Measurements from ENCODE around the gene USP40.

Gene USP40

DNA sequence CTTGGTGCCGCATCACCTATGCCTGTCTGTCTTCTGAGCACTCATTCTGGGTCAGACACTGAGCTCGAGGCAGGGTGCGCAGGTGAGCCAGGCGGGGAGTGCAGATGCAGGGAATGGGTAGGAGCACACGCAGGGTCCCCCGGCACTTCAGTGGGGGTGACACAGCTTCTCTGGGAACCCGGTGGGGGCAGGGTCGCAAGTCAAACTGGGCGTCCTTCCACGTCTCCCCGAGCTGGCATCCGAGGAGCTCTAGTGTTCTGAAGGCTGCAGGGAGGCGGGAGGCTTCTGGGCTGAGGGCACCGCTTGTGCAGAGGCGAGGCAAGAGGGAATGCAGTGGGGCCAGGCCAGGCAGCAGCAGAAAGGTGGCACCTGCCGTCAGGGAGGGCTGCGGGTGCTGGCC lies 126.3 kb downstream of the USP40 start:
- Histone ChIP-seq H3K9ac (ENCODE audit: low read length) (no peak overlapping the region), H4K8ac (ENCODE audit: low read depth, low read length) (no peak overlapping the region), H4K5ac (ENCODE audit: low read length) (no peak overlapping the region), H2AK5ac (ENCODE audit: low read length) (no peak overlapping the region), H3K27ac (ENCODE audit: low read depth, low read length) (no peak overlapping the region), H3K79me2 (ENCODE audit: control insufficient read depth, insufficient read depth, low read length) (no peaks in the 10 kb centered on the region), H3K4me1 (ENCODE audit: control insufficient read depth, low read depth, low read length) (no peaks in the 10 kb centered on the region), H3K79me1 (ENCODE audit: low read length) (no peaks in the 10 kb centered on the region), H3K36me3 (ENCODE audit: control insufficient read depth, insufficient read depth, low read length) (no peaks in the 10 kb centered on the region), H3K56ac (ENCODE audit: low read length) (no peak overlapping the region), H2BK120ac (ENCODE audit: low read depth, low read length) (no peak overlapping the region), H3K18ac (ENCODE audit: low read length) (no peak overlapping the region), H3K4me3 (ENCODE audit: low read length) (no peak overlapping the region), H3K4me2 (ENCODE audit: low read length) (no peak overlapping the region), H3K23ac (ENCODE audit: low read length) (no peak overlapping the region), H2BK15ac (replicated peaks; ENCODE audit: low read depth) (no peak overlapping the region), H3K27me3 (ENCODE audit: insufficient read depth, low read length, poor library complexity) (no peaks in the 10 kb centered on the region), H2BK5ac (ENCODE audit: low read length) (no peak overlapping the region), H3K4ac (ENCODE audit: low read depth, low read length) (no peak overlapping the region)
- no CpG with 5 or more reads among the region's 17 CpGs for WGBS (ENCODE audit: extremely low coverage, insufficient coverage, low lambda C conversion rate)
- no peak for DNase-seq

DNA sequence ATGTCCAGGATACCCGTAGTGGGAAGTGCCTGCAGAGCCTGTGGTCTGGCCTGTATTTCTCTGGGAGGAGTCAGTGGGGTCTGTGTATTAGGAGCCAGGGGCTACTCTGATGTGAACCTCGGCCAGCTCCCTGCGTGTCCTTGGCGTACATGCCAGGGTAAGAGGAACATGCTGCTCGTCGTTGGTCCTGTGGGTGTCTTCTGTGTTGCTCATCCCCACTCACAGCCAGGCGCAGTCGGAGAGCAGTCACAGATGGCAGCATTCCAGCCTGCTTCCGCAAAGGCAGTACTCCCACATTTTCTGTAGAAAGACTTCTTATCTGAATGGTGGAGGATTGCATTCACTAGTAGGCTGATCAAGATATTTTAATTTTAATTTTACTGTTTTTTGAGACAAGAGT lies 127.4 kb downstream of the USP40 start:
- Histone ChIP-seq H3K56ac (ENCODE audit: low read length) (no peak overlapping the region), H3K79me2 (ENCODE audit: control insufficient read depth, insufficient read depth, low read length) (no peaks in the 10 kb centered on the region), H4K5ac (ENCODE audit: low read length) (no peak overlapping the region), H3K23ac (ENCODE audit: low read length) (no peak overlapping the region), H2BK5ac (ENCODE audit: low read length) (no peak overlapping the region), H3K27me3 (ENCODE audit: insufficient read depth, low read length, poor library complexity) (no peaks in the 10 kb centered on the region), H3K9ac (ENCODE audit: low read length) (no peak overlapping the region), H4K8ac (ENCODE audit: low read depth, low read length) (no peak overlapping the region), H2BK15ac (replicated peaks; ENCODE audit: low read depth) (no peak overlapping the region), H3K18ac (ENCODE audit: low read length) (no peak overlapping the region), H3K4me3 (ENCODE audit: low read length) (no peak overlapping the region), H3K4me1 (ENCODE audit: control insufficient read depth, low read depth, low read length) (no peaks in the 10 kb centered on the region), H3K27ac (ENCODE audit: low read depth, low read length) (no peak overlapping the region), H2AK5ac (ENCODE audit: low read length) (no peak overlapping the region), H3K4ac (ENCODE audit: low read depth, low read length) (no peak overlapping the region), H2BK120ac (ENCODE audit: low read depth, low read length) (no peak overlapping the region), H3K79me1 (ENCODE audit: low read length) (no peaks in the 10 kb centered on the region), H3K36me3 (ENCODE audit: control insufficient read depth, insufficient read depth, low read length) (no peaks in the 10 kb centered on the region), H3K4me2 (ENCODE audit: low read length) (no peak overlapping the region)
- no CpG with 5 or more reads among the region's 9 CpGs for WGBS (ENCODE audit: extremely low coverage, insufficient coverage, low lambda C conversion rate)
- DNase-seq = no peak

DNA sequence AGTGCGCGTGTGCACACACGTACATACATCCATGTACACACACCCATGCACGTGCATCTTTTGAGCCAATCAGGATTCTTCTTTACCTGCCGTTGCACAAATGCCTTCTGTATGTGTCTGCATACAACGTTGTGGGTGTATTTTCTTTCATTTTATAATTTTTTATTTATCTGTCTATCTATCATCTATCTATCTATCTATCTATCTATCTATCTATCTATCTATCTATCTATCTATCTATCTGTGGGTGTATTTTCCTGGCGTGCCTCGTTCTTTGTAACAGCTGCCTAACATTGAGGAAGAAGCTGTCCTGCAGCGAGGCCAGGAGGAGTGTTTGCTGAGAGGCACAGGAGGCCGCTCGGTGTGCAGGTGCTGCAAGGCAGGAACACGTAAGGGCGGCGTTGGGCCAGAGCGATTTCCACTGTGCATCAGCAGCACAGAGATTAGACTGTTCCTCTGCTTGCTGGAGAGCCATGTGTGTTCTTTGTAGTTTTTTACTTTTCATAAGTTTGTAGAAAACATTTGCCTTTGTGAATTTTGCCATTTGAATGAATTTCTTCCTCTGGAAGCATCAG lies 127.9 kb downstream of the USP40 start:
- Histone ChIP-seq H3K18ac (ENCODE audit: low read length) (no peak overlapping the region), H3K4me1 (ENCODE audit: control insufficient read depth, low read depth, low read length) (no peaks in the 10 kb centered on the region), H3K36me3 (ENCODE audit: control insufficient read depth, insufficient read depth, low read length) (no peaks in the 10 kb centered on the region), H3K9ac (ENCODE audit: low read length) (no peak overlapping the region), H3K27ac (ENCODE audit: low read depth, low read length) (no peak overlapping the region), H2BK120ac (ENCODE audit: low read depth, low read length) (no peak overlapping the region), H2BK15ac (replicated peaks; ENCODE audit: low read depth) (no peak overlapping the region), H3K27me3 (ENCODE audit: insufficient read depth, low read length, poor library complexity) (no peaks in the 10 kb centered on the region), H3K79me1 (ENCODE audit: low read length) (no peaks in the 10 kb centered on the region), H3K4ac (ENCODE audit: low read depth, low read length) (no peak overlapping the region), H3K56ac (ENCODE audit: low read length) (no peak overlapping the region), H3K4me3 (ENCODE audit: low read length) (no peak overlapping the region), H3K23ac (ENCODE audit: low read length) (no peak overlapping the region), H3K4me2 (ENCODE audit: low read length) (no peak overlapping the region), H2AK5ac (ENCODE audit: low read length) (no peak overlapping the region), H4K5ac (ENCODE audit: low read length) (no peak overlapping the region), H2BK5ac (ENCODE audit: low read length) (no peak overlapping the region), H4K8ac (ENCODE audit: low read depth, low read length) (no peak overlapping the region), H3K79me2 (ENCODE audit: control insufficient read depth, insufficient read depth, low read length) (no peaks in the 10 kb centered on the region)
- DNase-seq = no peak
- WGBS (ENCODE audit: extremely low coverage, insufficient coverage, low lambda C conversion rate) = no CpG with 5 or more reads among the region's 15 CpGs

DNA sequence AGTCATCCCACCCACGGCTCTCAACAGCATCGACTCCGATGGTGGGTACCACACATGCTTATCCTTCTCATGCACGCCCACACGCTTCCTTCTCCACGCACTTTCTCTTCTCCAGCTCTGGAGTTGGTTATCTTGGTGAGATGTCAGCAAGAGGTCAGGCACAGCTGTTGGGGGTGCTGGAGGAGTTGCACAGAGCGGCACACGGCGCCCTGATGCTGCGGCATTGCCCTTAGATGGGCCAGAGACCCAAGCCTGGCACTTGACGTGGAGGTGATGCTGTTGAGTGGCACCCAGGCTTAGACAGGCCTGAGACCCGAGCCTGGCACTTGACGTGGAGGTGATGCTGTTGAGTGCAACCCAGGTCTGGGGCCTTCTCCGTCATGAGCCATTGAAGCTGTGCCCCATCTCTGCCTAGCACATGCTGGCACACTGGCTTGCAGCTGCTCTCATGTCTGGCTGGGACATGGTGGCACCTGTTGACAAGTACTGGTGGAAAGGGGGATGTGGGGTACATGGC lies 129.1 kb downstream of the USP40 start:
- H3K79me2 ChIP-seq (ENCODE audit: control insufficient read depth, insufficient read depth, low read length) = no peaks in the 10 kb centered on the region
- no peak overlapping the region for H4K8ac ChIP-seq (ENCODE audit: low read depth, low read length)
- no CpG with 5 or more reads among the region's 14 CpGs for WGBS (ENCODE audit: extremely low coverage, insufficient coverage, low lambda C conversion rate)
- H2BK15ac ChIP-seq (replicated peaks; ENCODE audit: low read depth) = no peak overlapping the region
- no peaks in the 10 kb centered on the region for H3K4me1 ChIP-seq (ENCODE audit: control insufficient read depth, low read depth, low read length)
- no peak overlapping the region for H3K27ac ChIP-seq (ENCODE audit: low read depth, low read length)
- H3K4me2 ChIP-seq (ENCODE audit: low read length) = no peak overlapping the region
- no peaks in the 10 kb centered on the region for H3K27me3 ChIP-seq (ENCODE audit: insufficient read depth, low read length, poor library complexity)
- no peak overlapping the region for H4K5ac ChIP-seq (ENCODE audit: low read length)
- no peak overlapping the region for H2AK5ac ChIP-seq (ENCODE audit: low read length)
- H3K4me3 ChIP-seq (ENCODE audit: low read length) = no peak overlapping the region
- H3K56ac ChIP-seq (ENCODE audit: low read length) = no peak overlapping the region
- H2BK5ac ChIP-seq (ENCODE audit: low read length) = no peak overlapping the region
- H3K18ac ChIP-seq (ENCODE audit: low read length) = no peak overlapping the region
- H3K36me3 ChIP-seq (ENCODE audit: control insufficient read depth, insufficient read depth, low read length) = no peaks in the 10 kb centered on the region
- no peak overlapping the region for H3K4ac ChIP-seq (ENCODE audit: low read depth, low read length)
- H3K9ac ChIP-seq (ENCODE audit: low read length) = no peak overlapping the region
- no peaks in the 10 kb centered on the region for H3K79me1 ChIP-seq (ENCODE audit: low read length)
- no peak for DNase-seq
- no peak overlapping the region for H2BK120ac ChIP-seq (ENCODE audit: low read depth, low read length)
- H3K23ac ChIP-seq (ENCODE audit: low read length) = no peak overlapping the region

DNA sequence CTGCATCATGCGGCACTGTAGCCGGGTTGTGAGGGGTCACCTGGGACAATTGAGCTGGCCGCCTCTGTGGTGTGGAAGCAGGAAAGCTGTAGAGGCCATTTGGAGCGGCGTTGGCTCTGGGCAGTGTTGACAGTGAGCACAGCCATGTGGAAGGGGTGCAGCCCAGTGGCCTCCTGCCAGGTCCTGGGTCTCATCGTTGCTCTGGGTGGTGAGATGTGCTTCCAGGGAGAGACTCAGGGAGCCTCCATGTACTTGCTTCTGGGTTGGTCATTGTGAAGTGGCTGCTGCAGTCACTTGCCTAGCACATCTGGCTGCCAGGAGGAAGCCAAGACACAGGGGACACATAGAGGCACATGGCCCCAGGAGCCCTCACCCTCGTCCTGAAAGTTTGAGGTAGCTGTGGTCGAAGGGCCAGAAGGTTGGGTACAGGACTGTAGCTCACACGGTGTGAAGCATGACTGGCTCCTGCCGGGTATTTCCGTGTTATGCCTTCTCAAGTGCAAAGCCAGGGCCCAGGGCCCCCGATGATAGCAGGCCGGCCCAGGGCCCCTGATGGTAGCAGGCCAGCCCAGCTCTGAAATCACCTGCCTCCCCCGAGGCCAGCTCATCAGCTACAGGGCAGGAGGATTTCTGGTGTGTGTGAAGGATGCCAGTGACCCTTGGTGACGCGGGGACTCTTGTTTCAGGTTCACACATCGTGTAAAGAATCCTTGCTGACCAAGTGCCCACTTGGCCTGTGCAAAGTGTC lies 129.7 kb downstream of the USP40 start:
- H2BK15ac ChIP-seq (replicated peaks; ENCODE audit: low read depth) = no peak overlapping the region
- no peaks in the 10 kb centered on the region for H3K79me1 ChIP-seq (ENCODE audit: low read length)
- H2AK5ac ChIP-seq (ENCODE audit: low read length) = no peak overlapping the region
- H2BK5ac ChIP-seq (ENCODE audit: low read length) = no peak overlapping the region
- DNase-seq = no peak
- no peaks in the 10 kb centered on the region for H3K27me3 ChIP-seq (ENCODE audit: insufficient read depth, low read length, poor library complexity)
- H3K27ac ChIP-seq (ENCODE audit: low read depth, low read length) = no peak overlapping the region
- H2BK120ac ChIP-seq (ENCODE audit: low read depth, low read length) = no peak overlapping the region
- H3K4ac ChIP-seq (ENCODE audit: low read depth, low read length) = no peak overlapping the region
- no peaks in the 10 kb centered on the region for H3K36me3 ChIP-seq (ENCODE audit: control insufficient read depth, insufficient read depth, low read length)
- H4K8ac ChIP-seq (ENCODE audit: low read depth, low read length) = no peak overlapping the region
- no peak overlapping the region for H3K9ac ChIP-seq (ENCODE audit: low read length)
- no CpG with 5 or more reads among the region's 17 CpGs for WGBS (ENCODE audit: extremely low coverage, insufficient coverage, low lambda C conversion rate)
- no peak overlapping the region for H3K18ac ChIP-seq (ENCODE audit: low read length)
- no peak overlapping the region for H3K56ac ChIP-seq (ENCODE audit: low read length)
- H4K5ac ChIP-seq (ENCODE audit: low read length) = no peak overlapping the region
- H3K23ac ChIP-seq (ENCODE audit: low read length) = no peak overlapping the region
- H3K4me1 ChIP-seq (ENCODE audit: control insufficient read depth, low read depth, low read length) = no peaks in the 10 kb centered on the region
- no peak overlapping the region for H3K4me3 ChIP-seq (ENCODE audit: low read length)
- H3K4me2 ChIP-seq (ENCODE audit: low read length) = no peak overlapping the region
- H3K79me2 ChIP-seq (ENCODE audit: control insufficient read depth, insufficient read depth, low read length) = no peaks in the 10 kb centered on the region

Data from mesendoderm (in vitro differentiated cells).